Activated CD8-positive, alpha-beta memory T cell treated with anti-CD3 and anti-CD28 coated beads for 48 hours (primary cell): Measurements from ENCODE around the gene TTC3.
"Not testable (repeated sequence)": the region's sequence is repeated elsewhere in the genome, so short reads cannot be mapped to it uniquely, and the experiment has no call there.

ENCODE experiments used
- DNase-seq, 3 experiments: peaks; one replicate each; pipeline ENCODE4 v3.0.0-alpha.2; 2020; ENCODE audit warnings: low read depth in 2 of 3, low spot score in 2 of 3

Gene TTC3, protein sequence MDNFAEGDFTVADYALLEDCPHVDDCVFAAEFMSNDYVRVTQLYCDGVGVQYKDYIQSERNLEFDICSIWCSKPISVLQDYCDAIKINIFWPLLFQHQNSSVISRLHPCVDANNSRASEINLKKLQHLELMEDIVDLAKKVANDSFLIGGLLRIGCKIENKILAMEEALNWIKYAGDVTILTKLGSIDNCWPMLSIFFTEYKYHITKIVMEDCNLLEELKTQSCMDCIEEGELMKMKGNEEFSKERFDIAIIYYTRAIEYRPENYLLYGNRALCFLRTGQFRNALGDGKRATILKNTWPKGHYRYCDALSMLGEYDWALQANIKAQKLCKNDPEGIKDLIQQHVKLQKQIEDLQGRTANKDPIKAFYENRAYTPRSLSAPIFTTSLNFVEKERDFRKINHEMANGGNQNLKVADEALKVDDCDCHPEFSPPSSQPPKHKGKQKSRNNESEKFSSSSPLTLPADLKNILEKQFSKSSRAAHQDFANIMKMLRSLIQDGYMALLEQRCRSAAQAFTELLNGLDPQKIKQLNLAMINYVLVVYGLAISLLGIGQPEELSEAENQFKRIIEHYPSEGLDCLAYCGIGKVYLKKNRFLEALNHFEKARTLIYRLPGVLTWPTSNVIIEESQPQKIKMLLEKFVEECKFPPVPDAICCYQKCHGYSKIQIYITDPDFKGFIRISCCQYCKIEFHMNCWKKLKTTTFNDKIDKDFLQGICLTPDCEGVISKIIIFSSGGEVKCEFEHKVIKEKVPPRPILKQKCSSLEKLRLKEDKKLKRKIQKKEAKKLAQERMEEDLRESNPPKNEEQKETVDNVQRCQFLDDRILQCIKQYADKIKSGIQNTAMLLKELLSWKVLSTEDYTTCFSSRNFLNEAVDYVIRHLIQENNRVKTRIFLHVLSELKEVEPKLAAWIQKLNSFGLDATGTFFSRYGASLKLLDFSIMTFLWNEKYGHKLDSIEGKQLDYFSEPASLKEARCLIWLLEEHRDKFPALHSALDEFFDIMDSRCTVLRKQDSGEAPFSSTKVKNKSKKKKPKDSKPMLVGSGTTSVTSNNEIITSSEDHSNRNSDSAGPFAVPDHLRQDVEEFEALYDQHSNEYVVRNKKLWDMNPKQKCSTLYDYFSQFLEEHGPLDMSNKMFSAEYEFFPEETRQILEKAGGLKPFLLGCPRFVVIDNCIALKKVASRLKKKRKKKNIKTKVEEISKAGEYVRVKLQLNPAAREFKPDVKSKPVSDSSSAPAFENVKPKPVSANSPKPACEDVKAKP (N-terminal part only)

DNA sequence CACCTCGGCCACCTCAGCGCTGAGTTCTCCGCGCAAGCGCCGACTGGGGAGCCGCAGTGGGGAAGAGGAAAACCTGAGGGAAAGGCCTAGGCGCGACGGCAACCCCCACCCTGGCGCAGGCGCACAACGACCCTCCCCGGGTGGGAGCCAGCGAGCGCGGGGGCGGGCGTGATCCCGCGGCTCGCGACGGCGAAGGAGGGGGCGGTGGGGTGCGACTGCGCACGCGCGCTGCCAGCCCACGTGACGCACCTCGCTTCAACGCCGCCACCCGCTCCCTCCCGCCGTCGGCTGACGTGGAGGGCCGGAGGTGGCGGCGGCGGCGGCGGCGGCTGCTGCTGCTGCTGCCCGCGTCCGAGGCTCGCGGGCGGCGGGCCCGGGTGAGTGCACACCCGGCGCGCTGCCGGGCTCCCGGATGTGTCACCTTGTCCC, at the start of gene TTC3, which contains the start of gene PIGP:
TSS of gene TTC3 (plus strand) at position 267 of the 429 bp plus-strand sequence. CDS start 14,004 bp downstream, outside the sequence.
TSS of gene PIGP (minus strand) at position 84 of the 429 bp plus-strand sequence. CDS start 556 bp downstream, outside the sequence.
- peak; percentile 96 to 98 (median 98) for DNase-seq

DNA sequence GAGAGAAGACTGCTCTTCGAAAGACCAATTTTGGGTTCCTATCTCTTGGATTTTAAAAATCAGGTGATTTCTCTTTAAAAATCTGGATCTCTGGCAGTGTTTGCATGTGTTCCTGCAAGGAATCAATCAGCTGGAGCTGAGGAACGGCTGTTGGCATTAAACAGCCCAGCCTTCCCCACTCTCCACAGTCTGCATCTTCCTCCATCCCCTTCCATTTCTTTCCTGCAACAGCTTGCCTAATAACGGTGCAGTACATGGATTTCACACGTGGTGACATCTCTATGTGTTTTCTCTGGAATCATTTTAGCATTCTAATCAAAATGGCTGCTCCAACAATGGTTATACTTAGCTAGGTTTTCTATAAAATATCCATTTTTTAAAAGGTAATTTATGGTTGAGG, 46.6 kb upstream of the TTC3 start:
- no peak for DNase-seq

DNA sequence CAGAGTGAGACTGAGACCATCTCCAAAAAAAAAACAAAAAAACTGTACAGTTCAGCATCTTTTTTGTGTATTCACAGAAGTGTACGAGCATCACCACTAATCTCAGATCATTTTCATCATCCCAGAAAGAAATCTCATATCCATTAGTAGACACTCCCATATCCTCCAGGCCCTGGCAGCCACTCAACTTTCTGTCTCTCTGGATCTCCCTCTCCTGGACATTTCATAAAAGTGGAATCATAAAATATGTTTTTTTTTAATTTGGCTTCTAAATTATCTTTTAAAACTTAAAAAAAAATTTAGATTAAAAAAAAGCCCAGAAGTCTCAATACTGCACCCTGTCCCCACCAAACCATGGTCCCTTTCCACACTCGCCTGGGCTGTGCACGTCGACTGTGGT, 44.5 kb upstream of the TTC3 start:
- DNase-seq, result no peak

DNA sequence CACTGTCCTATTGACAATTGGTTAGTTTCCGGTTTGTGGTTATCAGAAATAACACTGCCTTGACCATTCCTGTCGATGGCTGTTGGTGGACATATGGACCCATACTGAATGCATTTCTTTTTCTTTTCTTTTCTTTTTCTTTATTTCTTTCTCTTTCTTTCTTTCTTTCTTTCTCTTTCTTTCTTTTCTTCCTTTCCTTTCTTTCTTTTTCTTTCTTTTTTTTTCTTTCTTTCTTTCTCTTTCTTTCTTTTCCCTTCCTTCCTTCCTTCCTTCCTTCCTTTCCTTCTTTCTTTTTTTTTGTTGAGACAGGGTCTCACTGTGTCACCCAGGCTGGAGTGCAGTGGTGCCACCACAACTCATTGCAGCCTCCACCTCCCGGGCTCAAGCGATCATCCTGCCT, 42.2 kb upstream of the TTC3 start:
- no peak for DNase-seq

DNA sequence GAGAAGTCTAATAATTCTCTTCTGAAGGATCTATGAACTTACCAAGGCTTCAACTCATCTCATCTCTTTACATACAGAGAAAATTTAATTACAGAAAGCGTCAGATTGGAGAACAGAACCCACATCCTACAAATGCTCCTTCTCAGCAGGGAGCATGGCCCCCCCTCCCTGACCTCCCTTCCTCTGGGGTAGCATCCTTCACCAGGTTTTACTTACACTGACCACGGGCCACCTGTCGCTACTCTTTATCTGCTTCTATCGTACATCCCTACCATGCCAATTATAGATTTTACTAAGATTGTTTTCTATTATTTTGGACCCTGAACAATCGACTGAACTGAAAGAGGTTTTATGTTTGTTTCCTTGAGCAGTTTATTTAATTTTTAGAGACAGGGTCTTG, 40.8 kb upstream of the TTC3 start:
- no peak for DNase-seq

DNA sequence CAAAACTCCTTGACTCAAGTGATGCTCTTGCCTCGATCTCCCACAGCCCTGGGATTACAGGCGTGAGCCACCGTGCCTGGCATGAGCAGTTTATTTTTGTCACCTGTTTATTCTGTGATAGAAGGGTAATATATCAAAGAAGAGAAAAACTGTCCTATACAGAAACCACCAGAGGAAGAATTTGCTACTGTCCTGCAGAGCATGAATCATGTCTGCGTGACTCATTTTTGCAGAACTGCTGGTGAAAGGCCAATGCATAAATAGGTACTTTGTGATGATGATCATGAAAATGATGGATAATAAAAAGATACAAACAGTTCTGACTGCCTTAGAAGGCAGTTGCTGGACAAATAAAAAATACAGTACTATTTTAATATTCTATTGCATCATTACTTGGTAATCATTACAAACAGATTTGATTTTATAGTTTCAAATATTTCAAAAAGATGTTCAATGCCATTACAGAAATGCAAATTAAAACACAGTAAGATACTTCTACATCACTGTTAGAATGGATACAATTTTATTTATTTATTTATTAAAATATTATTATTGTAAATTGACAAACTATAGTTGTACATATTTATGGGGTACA, 40.1 kb upstream of the TTC3 start:
- DNase-seq, result no peak

DNA sequence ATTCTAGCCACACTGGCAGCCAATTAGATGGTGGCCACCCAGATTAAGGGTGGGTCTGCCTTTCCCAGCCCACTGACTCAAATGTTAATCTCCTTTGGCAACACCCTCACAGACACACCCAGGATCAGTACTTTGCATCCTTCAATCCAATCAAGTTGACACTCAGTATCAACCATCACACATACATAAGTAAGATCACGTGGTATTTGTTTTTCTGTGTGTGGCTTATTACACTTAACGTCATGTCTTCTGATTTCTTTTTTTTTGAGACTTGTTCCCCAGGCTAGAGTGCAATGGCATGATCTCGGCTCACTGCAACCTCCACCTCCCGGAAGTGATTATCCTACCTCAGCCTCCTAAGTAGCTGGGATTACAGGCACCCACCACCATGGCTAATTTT, 38.7 kb upstream of the TTC3 start:
- not testable (repeated sequence) for DNase-seq

DNA sequence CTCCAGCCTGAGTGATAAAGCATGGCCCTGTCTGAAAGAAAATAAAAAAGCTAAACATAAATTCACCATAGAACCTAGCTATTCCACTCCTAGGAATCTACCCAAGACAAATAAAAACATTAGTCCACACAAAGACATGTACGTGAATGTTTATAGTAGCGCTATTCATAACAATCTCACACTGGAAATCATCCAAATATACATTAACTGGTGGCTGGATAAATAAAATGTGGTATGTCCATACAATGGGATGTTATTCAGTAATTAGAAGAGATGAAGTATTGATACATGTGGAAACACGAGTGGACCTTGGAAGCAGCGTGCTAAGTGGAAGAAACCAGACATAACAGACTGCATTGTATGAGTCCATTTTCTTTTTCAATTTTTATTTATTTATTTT, 36.9 kb upstream of the TTC3 start:
- DNase-seq, result no peak

DNA sequence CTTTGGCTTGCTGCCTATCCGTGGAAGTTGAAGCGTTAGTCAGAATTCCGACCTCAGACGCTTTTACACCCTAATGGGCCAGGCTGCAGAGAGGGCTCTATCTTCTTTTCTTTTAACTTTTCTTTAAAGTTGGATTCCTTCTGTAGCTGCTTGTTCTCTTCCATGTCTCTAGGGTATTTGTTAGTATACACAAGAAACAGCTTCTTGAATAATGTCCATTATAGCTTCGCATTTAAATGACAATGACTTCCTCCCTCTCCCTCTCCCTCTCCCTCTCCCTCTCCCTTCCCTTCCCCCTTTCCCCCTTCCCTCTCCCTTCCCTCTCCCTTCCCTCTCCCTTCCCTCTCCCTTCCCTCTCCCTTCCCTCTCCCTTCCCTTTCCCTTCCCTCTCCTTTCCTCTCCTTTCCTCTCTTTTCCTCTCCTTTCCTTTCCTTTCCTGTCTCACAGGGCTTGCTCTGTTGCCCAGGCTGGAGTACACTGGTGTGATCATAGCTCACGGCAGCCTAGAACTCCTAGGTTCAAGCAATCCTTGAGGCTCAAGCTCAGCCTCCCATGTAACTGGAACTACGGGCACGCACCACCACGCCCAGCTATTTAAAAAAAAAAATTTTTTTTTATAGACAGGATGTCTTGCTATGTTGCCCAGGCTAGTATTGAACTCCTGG, 33.5 kb upstream of the TTC3 start:
- no peak for DNase-seq

DNA sequence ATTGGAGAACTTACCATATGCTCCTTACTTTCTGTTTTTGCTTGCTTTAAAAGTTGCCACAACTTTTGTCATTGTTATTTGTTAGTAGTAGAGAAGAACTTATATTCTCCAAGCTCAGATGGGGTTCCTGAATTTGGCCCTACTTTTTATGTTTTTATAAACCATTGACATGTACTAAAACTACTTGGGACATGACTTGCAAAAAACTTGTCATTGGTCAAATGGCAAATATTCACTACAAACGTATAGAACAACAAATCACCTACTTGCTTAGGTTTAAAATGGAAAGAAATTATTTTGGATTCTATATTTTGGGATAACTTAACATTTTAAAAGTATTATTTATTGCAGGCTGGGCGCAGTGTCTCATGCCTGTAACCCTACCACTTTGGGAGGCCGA, 32.8 kb upstream of the TTC3 start:
- no peak for DNase-seq

DNA sequence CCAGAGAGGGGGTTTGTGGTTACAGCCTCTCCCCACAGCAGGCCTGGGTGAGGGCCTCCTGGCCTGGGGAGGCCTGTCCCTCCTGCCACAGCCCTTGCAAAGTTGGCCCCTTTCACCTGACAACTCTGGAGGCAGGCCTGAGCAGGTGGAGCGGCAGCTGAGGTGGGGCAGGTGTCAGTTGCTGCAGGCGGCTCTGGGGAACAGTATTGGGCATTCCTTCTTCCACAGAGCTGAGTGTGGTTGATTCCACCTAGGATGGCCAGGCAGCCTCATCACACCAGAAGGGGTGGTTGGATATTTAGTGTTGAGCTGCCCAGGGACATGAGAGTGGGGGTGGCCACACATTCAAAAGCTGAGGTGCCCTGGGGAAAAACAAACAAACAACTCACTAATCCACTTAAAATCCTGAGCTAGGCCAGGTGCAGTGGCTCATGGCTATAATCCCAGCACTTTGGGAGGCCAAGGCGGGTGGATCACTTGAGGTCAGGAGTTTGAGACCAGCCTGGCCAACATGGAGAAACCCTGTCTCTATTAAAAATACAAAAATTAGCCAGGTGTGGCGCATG, 31.3 kb upstream of the TTC3 start:
- no peak for DNase-seq

DNA sequence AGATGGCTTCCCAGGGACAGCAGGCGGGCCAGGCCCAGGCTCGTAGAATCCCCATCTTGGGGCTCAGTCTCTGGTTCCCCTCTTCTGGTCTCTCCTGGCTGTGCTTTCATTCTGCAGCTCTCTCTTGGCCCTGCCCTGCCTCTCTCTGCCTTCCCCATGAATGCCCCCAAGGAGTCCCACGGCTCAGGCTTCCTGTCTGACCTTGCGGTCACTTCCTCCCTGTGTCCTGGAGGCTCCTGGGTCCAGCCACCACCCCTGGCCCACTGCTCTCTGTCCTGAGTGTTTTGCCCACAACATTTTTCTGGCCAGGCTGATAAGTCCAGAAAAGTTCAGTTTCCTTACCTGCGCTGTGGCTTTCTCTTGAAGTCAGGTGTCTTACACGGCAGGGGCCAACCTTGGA, 29.2 kb upstream of the TTC3 start:
- DNase-seq, result no peak

DNA sequence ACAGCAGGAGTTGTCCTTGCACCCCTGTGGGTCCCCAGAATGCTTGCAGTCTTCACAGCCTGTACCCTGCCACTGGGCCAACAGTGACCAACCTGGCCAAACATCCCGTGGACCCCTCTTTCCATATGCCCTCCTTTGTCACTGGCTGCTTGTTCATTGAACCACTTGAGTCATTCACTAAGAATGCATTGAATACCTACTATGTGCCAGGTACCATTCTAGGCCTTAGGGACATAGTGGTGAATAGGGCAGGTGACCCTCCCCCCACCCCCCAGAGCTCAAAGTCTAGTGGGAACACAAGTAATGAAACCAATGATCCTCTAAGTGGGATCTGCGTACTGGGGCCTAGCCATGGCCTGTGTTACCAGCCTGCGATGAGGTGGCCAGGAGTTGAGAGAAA, 28.4 kb upstream of the TTC3 start:
- no peak for DNase-seq

DNA sequence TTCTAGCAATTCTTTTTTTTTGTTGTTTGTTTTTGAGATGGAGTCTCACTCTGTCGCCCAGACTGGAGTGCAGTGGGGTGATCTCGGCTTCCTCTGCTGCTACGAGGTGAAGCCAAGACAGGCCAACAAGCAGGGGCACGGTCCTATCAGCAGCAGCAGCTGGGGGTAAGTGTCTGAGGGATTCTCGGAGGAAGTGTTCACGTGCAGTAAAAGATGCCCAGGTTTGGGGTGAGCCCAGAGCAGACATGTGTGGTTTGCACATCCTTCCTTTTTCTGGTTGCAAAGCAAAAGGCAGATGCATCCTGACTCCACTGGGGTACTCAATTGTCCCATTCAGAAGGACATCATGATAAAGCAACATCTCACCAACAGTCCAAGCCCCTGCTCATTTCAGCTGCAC, 27.9 kb upstream of the TTC3 start:
- DNase-seq, result no peak

DNA sequence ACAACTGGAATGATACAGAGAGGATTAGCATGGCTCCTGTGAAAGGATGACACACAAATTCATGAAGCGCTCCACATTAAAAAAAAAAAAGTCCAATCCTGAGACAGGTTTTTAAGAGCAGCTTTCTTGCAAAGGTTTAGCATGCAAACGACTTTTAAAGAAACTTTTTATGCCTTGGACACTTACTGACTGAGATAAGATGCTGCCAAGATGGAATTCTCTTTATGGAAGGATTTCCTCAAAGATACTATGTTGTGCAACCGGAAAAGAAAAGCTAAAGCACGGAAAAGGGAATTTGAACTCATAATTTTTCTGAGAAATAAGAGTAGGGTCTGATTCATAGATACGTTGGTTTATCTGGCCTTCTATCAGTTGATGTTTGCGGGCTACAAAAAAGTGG, 27.5 kb upstream of the TTC3 start:
- no peak for DNase-seq

DNA sequence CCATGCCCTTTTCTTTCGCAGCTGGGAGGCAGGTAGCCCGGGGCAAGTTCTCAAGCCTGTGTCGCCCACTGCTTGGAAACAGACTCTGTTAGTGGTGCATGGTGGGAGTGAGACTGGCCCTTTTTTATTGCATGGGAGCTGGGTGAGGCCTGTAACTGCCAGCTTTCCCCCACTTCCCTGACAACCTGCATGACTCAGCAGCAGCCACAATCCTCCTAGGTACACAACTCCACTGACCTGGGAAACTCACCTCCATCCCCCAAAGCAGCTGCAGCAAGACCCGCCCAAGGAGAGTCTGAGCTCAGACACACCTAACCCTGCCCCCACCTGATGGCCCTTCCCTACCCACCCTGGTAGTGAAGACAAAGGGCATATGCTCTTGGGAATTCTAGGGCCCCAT, 26.0 kb upstream of the TTC3 start:
- no peak for DNase-seq

DNA sequence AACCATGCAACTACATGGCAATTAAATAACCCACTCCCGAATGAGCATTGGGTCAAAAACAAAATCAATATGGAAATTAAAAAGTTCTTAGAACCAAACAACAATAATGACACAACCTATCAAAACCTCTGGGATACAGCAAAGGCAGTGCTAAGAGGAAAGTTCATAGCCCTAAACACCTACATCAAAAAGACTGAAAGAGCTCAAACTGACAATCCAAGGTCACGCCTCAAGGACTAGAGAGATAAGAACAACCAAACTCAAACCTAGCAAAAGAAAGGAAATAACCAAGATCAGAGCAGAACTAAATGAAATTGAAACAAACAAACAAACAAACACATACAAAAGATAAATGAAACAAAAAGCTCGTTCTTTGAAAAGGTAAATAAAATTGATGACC, 23.3 kb upstream of the TTC3 start:
- DNase-seq, result not testable (repeated sequence)

DNA sequence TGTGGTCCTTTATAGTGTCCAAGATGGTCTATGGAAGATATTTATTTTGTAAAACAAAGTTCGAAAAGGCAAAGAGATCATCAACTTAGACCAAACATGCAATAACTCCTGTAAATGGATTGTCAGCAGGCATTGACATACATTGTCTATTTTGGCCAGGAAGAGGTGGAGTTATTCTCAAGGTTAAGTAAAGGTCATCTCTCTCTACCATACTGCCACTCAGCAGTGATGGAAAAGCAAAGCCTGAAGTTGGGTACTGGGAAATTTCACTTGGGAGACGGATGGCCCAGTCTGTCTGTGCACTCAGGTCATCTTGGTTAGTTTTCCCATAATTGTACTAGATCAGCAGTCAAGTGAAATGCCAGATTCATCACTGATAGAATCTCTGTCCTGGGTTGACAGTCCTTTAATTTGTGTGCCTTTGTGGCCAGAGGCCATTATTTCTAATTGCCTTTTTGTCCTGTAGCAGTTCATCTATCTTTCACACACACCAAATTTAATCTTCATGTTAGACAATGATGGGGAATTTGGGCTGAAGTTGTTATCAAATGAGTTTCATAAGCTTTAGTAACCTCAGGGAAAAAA, 17.7 kb upstream of the TTC3 start:
- no peak for DNase-seq

DNA sequence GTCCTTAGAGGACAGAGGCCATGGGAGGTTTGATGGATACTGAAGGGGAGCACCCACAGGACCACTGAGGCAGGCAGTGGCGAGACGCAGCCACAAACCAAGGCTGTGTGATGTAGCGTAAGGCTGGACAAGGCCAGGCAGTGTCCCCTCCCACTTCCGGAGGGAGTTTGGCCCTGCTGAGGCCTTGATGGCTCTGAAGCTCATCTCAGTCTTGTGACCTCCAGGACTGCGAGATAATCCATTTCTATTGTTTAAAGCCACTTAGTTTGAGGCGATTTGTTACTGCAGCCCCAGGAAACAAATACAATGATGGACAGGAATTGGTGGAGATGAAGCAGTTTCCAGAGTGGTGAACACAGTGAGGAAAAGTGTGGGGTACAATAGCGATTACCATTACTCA, 15.4 kb upstream of the TTC3 start:
- no peak for DNase-seq

DNA sequence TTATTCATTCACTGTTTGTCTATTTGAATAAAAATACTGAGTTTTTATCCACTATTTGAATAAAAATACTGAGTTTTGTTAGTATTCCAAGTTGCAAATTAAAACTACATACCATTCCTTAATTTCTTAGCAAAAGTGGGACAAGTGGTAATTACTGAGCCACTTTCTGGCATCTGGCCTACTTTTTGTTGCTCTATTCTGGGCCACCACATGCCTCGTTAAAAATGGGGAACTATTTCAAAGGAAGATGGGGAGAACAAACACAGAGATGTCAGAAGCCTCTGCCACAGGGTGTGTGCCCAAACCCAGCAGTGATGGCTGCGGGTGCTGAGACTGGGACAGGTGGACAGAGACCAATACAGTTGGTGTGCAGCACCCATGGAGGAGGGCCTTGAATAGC, 14.8 kb upstream of the TTC3 start:
- DNase-seq, result no peak
